CD4-positive, alpha-beta T cell (primary cell): Measurements from ENCODE around the gene MYH2. TPM values are rescaled to one million over a fixed set of nuclear protein-coding genes. Genes with fewer than 3 reads are reported as not detected.

Experiments
- ATAC-seq: fragments of 200-7000 bp; cut with Tn5 transposase; one replicate; pipeline ENCODE4 v1.10.0; 2022; ENCODE audit warnings: mild to moderate bottlenecking; ENCODE audit not compliant: poor library complexity
- CTCF ChIA-PET: fragments of 350-600 bp; sonication (Branson Sonifier 250); formaldehyde crosslinking; loops from one replicate; lab custom pipeline; 2021; ENCODE audit warnings: antibody characterized with exemption, inconsistent platforms; lab: Charles Lee
- POLR2A ChIA-PET: fragments of 350-600 bp; sonication (Branson Sonifier 250); formaldehyde crosslinking; loops from one replicate; lab custom pipeline; 2021; ENCODE audit warnings: antibody characterized with exemption, inconsistent platforms; lab: Charles Lee
- DNase-seq, 14 experiments: peaks; one replicate each; pipeline ENCODE4 v3.0.0-alpha.2; 2013 to 2020; ENCODE audit warnings: mixed read lengths in 2 of 14
- H3K27ac ChIP-seq, 2 donors: one replicate each; pipeline versions ENCODE4 v1.5.1 to v1.7.0; 2013; ENCODE audit warnings: low read length in 2 of 2, low read depth in 1 of 2, mild to moderate bottlenecking in 1 of 2
- H3K27me3 ChIP-seq, 2 experiments: 1 replicate in 1 of 2; 2 replicates in 1 of 2; pipeline versions ENCODE4 v1.6.1 to v1.7.0; 2013; ENCODE audit warnings: low read length in 2 of 2, control low read depth in 1 of 2, mild to moderate bottlenecking in 1 of 2, moderate library complexity in 1 of 2; ENCODE audit not compliant: insufficient read depth in 2 of 2, control insufficient read depth in 1 of 2
- H3K36me3 ChIP-seq: one replicate; pipeline ENCODE4 v1.6.1; 2013; ENCODE audit warnings: low read length, control low read depth; ENCODE audit not compliant: insufficient read depth
- H3K4me1 ChIP-seq: one replicate; pipeline ENCODE4 v1.6.1; 2013; ENCODE audit warnings: low read length, control low read depth; ENCODE audit not compliant: insufficient read depth
- H3K4me3 ChIP-seq: one replicate; pipeline ENCODE4 v1.5.1; 2013; ENCODE audit warnings: mild to moderate bottlenecking, low read length, moderate library complexity
- H3K9me3 ChIP-seq, 2 experiments: 1 replicate in 1 of 2; 2 replicates in 1 of 2; pipeline versions ENCODE4 v1.6.1 to v1.7.0; 2013; ENCODE audit warnings: low read length in 2 of 2, mild to moderate bottlenecking in 2 of 2, control low read depth in 1 of 2, moderate library complexity in 1 of 2; ENCODE audit not compliant: control insufficient read depth in 1 of 2, insufficient read depth in 1 of 2
- H3K27ac Mint-ChIP-seq: one replicate; pipeline ENCODE4 v1.8.0; 2020; ENCODE audit warnings: mixed read lengths
- H3K27me3 Mint-ChIP-seq: one replicate; pipeline ENCODE4 v1.8.0; 2021; ENCODE audit warnings: mixed read lengths
- H3K36me3 Mint-ChIP-seq: one replicate; pipeline ENCODE4 v1.8.0; 2021; ENCODE audit warnings: low read depth, mixed read lengths
- H3K4me1 Mint-ChIP-seq: one replicate; pipeline ENCODE4 v1.8.0; 2021; ENCODE audit warnings: low read depth, mixed read lengths
- H3K4me3 Mint-ChIP-seq: one replicate; pipeline ENCODE4 v1.8.0; 2020; ENCODE audit warnings: mild to moderate bottlenecking, mixed read lengths
- H3K9me3 Mint-ChIP-seq: one replicate; pipeline ENCODE4 v1.8.0; 2020; ENCODE audit warnings: mixed read lengths
- CTCF ChIP-seq: fragments of 200-600 bp; IDR thresholded peaks from one replicate; pipeline ENCODE4 v1.8.0; 2022; ENCODE audit warnings: antibody characterized with exemption, mild to moderate bottlenecking
- intact Hi-C, 2 experiments: fragments of 100-400 bp; cut with DNase I in 1 of 2; cut with micrococcal nuclease in 1 of 2; formaldehyde crosslinking; loops; one replicate each; pipeline versions ENCODE4 v1.15.1 to v1.9.0; 2023 to 2025; cut with DNase I, micrococcal nuclease
- polyA plus RNA-seq, 2 donors: library from polyadenylated mRNA; unstranded; fragments of 120-200 nt; gene quantifications; one replicate each; pipeline ENCODE4 v1.2.1, GENCODE V29; 2013
- total RNA-seq, 174 experiments: library from RNA in 2 of 174; stranded (reverse) in 2 of 174; gene quantifications; one replicate each; pipeline ENCODE4 v1.2.3 and lab custom pipeline; 2021 to 2026

Gene MYH2
- total RNA-seq = not detected
- not detected for polyA plus RNA-seq (2013, experiment 1 of 2)
- polyA plus RNA-seq (2013, experiment 2 of 2) = 1.4 TPM
- total RNA-seq (lab: John Stamatoyannopoulos, UW) = 0 to 0.23 (median 0) reads per million in 172 experiments

- Histone ChIP-seq H3K4me1 (no peaks in the 10 kb centered on the region), H3K4me3 (no peak within 1 kb of the TSS), H3K36me3 (no peaks in the 10 kb centered on the region), H3K27ac (no peak within 1 kb of the TSS), H3K27me3 (no peaks in the 10 kb centered on the region), H3K9me3 (peaks cover 0 to 5% of the 10 kb centered on the region in 2 experiments)
- ATAC-seq (no peak), DNase-seq (no peak)
- Mint-ChIP-seq H3K36me3 (no peaks in the 10 kb centered on the region), H3K9me3 (no peaks in the 10 kb centered on the region), H3K4me1 (no peaks in the 10 kb centered on the region), H3K4me3 (no peak within 1 kb of the TSS), H3K27me3 (peaks cover 8% of the 10 kb centered on the region), H3K27ac (no peak within 1 kb of the TSS)
- intact Hi-C loops = no loop called here
- ChIA-PET CTCF (no interaction called here), POLR2A (no interaction called here)
- TF ChIP-seq CTCF = no peak
These were observed at the start of gene MYH2 for GRCh38 chr17:10549096-10549842. Gene MYH2, minus strand, starts transcription at chr17:10549658. Its CDS starts 1,738 bp downstream, at chr17:10547920.

- Mint-ChIP-seq H3K36me3 (no peaks in the 10 kb centered on the region), H3K9me3 (no peaks in the 10 kb centered on the region), H3K4me3 (no peak overlapping the region), H3K27ac (no peak overlapping the region), H3K27me3 (peaks cover 21% of the 10 kb centered on the region), H3K4me1 (no peaks in the 10 kb centered on the region)
- ATAC-seq (no peak), DNase-seq (no peak)
- POLR2A ChIA-PET = no interaction called here
- Histone ChIP-seq H3K4me3 (no peak overlapping the region), H3K4me1 (no peaks in the 10 kb centered on the region), H3K36me3 (no peaks in the 10 kb centered on the region), H3K9me3 (no peaks in the 10 kb centered on the region), H3K27ac (no peak overlapping the region), H3K27me3 (peaks cover 5 to 7% of the 10 kb centered on the region in 2 experiments)
- no peak for TF ChIP-seq CTCF
- CTCF ChIA-PET = no interaction called here
- intact Hi-C loops = no loop called here
These were observed 49.2 kb upstream of the MYH2 start for GRCh38 chr17:10598621-10599020.

- no peaks in the 10 kb centered on the region for H3K36me3 ChIP-seq
- ATAC-seq (no peak), DNase-seq (no peak)
- no peak overlapping the region for H3K27ac Mint-ChIP-seq
- TF ChIP-seq CTCF = no peak
- H3K9me3 ChIP-seq = no peaks in the 10 kb centered on the region
- H3K36me3 Mint-ChIP-seq = no peaks in the 10 kb centered on the region
- H3K27me3 ChIP-seq = peaks cover 0 to 2% of the 10 kb centered on the region in 2 experiments
- peaks cover 33% of the 10 kb centered on the region for H3K27me3 Mint-ChIP-seq
- no peaks in the 10 kb centered on the region for H3K4me1 Mint-ChIP-seq
- intact Hi-C loops = no loop called here
- no peak overlapping the region for H3K27ac ChIP-seq
- CTCF ChIA-PET = no interaction called here
- no peaks in the 10 kb centered on the region for H3K4me1 ChIP-seq
- H3K4me3 ChIP-seq = no peak overlapping the region
- H3K9me3 Mint-ChIP-seq = no peaks in the 10 kb centered on the region
- no peak overlapping the region for H3K4me3 Mint-ChIP-seq
- POLR2A ChIA-PET = no interaction called here
These were observed 40.2 kb upstream of the MYH2 start for GRCh38 chr17:10589553-10590145.
